Astrocyte (in vitro differentiated cells and primary cell): Measurements from ENCODE around the gene RNASE1. TPM values are rescaled to one million over a fixed set of nuclear protein-coding genes. Genes with fewer than 3 reads are reported as not detected.

Experiments used
- DNase-seq: peaks from one replicate; pipeline ENCODE4 v3.0.0-alpha.2; 2010; ENCODE audit warnings: low read depth
- FAIRE-seq: peaks from 2 replicates; lab custom pipeline; 2011; peaks lifted over from hg19 to GRCh38; lab: Jason Lieb, UNC
- H2AFZ ChIP-seq: 2 replicates; pipeline ENCODE4 v1.6.0; 2012; ENCODE audit warnings: low read depth, low read length, inconsistent platforms
- H3K27ac ChIP-seq: 2 replicates; pipeline ENCODE4 v1.5.1; 2011; ENCODE audit warnings: low read depth, low read length, inconsistent platforms
- H3K27me3 ChIP-seq: 2 replicates; pipeline ENCODE4 v1.6.0; 2011; ENCODE audit warnings: low read length, inconsistent platforms; ENCODE audit not compliant: insufficient read depth
- H3K36me3 ChIP-seq: 2 replicates; pipeline ENCODE4 v1.5.1; 2011; ENCODE audit warnings: low read length, inconsistent platforms; ENCODE audit not compliant: insufficient read depth
- H3K4me1 ChIP-seq: 2 replicates; pipeline ENCODE4 v1.5.1; 2011; ENCODE audit warnings: low read length, inconsistent platforms; ENCODE audit not compliant: insufficient read depth
- H3K4me2 ChIP-seq: 2 replicates; pipeline ENCODE4 v1.6.0; 2012; ENCODE audit warnings: low read length, inconsistent platforms
- H3K4me3 ChIP-seq: 2 replicates; pipeline ENCODE4 v1.5.1; 2011; ENCODE audit warnings: low read depth, mild to moderate bottlenecking, low read length, inconsistent platforms; ENCODE audit not compliant: insufficient read depth
- H3K79me2 ChIP-seq: 2 replicates; pipeline ENCODE4 v1.6.0; 2012; ENCODE audit warnings: mild to moderate bottlenecking, low read length, inconsistent platforms; ENCODE audit not compliant: insufficient read depth
- H3K9ac ChIP-seq: 2 replicates; pipeline ENCODE4 v1.6.0; 2012; ENCODE audit warnings: mild to moderate bottlenecking, low read length, inconsistent platforms
- H3K9me3 ChIP-seq: 2 replicates; pipeline ENCODE4 v1.5.1; 2012; ENCODE audit warnings: low read depth, mild to moderate bottlenecking, low read length, inconsistent platforms; ENCODE audit not compliant: insufficient read depth
- H4K20me1 ChIP-seq: 2 replicates; pipeline ENCODE4 v1.6.0; 2012; ENCODE audit warnings: low read length, inconsistent platforms; ENCODE audit not compliant: insufficient read depth
- H3K27ac Mint-ChIP-seq: one replicate; pipeline ENCODE4 v1.8.0; 2021; ENCODE audit warnings: mild to moderate bottlenecking, mixed read lengths; ENCODE audit not compliant: unreplicated experiment
- H3K27me3 Mint-ChIP-seq: one replicate; pipeline ENCODE4 v1.8.0; 2021; ENCODE audit warnings: low read depth, mixed read lengths; ENCODE audit not compliant: unreplicated experiment
- H3K36me3 Mint-ChIP-seq: one replicate; pipeline ENCODE4 v1.8.0; 2021; ENCODE audit warnings: low read depth, mixed read lengths; ENCODE audit not compliant: unreplicated experiment
- H3K4me1 Mint-ChIP-seq: one replicate; pipeline ENCODE4 v1.8.0; 2021; ENCODE audit warnings: low read depth, mixed read lengths; ENCODE audit not compliant: unreplicated experiment
- H3K4me3 Mint-ChIP-seq: one replicate; pipeline ENCODE4 v1.8.0; 2021; ENCODE audit warnings: mild to moderate bottlenecking, moderate library complexity, mixed read lengths; ENCODE audit not compliant: unreplicated experiment
- H3K9me3 Mint-ChIP-seq: one replicate; pipeline ENCODE4 v1.8.0; 2021; ENCODE audit warnings: mild to moderate bottlenecking, mixed read lengths; ENCODE audit not compliant: unreplicated experiment
- CTCF ChIP-seq: IDR thresholded peaks from 2 replicates; pipeline ENCODE4 v1.5.1; 2011; ENCODE audit warnings: low read depth, mild to moderate bottlenecking, inconsistent platforms, low read length, moderate library complexity; ENCODE audit not compliant: insufficient read depth
- EZH2 ChIP-seq: IDR thresholded peaks from 2 replicates; pipeline ENCODE4 v1.6.1; 2012; ENCODE audit warnings: mild to moderate bottlenecking, low read length, inconsistent platforms; ENCODE audit not compliant: insufficient read depth
- total RNA-seq: library from RNA; stranded (reverse); gene quantifications from 2 replicates; pipeline ENCODE4 v1.2.1, GENCODE V29; 2021

Gene RNASE1
- total RNA-seq, 1 donor from 2014 or later: 4.7 TPM

- Histone ChIP-seq H3K27ac (no peak overlapping the region), H3K9me3 (no peaks in the 10 kb centered on the region), H3K36me3 (no peaks in the 10 kb centered on the region), H2AFZ (no peak overlapping the region), H3K4me2 (no peak overlapping the region), H4K20me1 (no peaks in the 10 kb centered on the region), H3K79me2 (no peaks in the 10 kb centered on the region), H3K9ac (no peak overlapping the region), H3K27me3 (no peaks in the 10 kb centered on the region), H3K4me1 (no peaks in the 10 kb centered on the region), H3K4me3 (no peak overlapping the region)
- Mint-ChIP-seq H3K4me1 (peaks cover 16% of the 10 kb centered on the region), H3K27me3 (no peaks in the 10 kb centered on the region), H3K36me3 (no peaks in the 10 kb centered on the region), H3K4me3 (no peak overlapping the region), H3K27ac (peak overlapping the region; percentile 48), H3K9me3 (peaks cover 2% of the 10 kb centered on the region)
- TF ChIP-seq CTCF (no peak), EZH2 (no peak)
- FAIRE-seq (no peak), DNase-seq (no peak)
These were observed 20.8 kb downstream of the RNASE1 start for GRCh38 chr14:20781803-20782202.

GRCh38 chr14:20775901-20776300 is 26.7 kb downstream of the RNASE1 start:
- H2AFZ ChIP-seq: no peak overlapping the region
- H3K4me1 ChIP-seq: no peaks in the 10 kb centered on the region
- H3K79me2 ChIP-seq: no peaks in the 10 kb centered on the region
- H4K20me1 ChIP-seq: no peaks in the 10 kb centered on the region
- H3K27me3 ChIP-seq: no peaks in the 10 kb centered on the region
- no peaks in the 10 kb centered on the region for H3K36me3 ChIP-seq
- TF ChIP-seq EZH2 (no peak), CTCF (no peak)
- Mint-ChIP-seq H3K9me3 (no peaks in the 10 kb centered on the region), H3K36me3 (no peaks in the 10 kb centered on the region), H3K27me3 (peaks cover 7% of the 10 kb centered on the region), H3K4me3 (no peak overlapping the region), H3K27ac (no peak overlapping the region), H3K4me1 (no peaks in the 10 kb centered on the region)
- H3K9me3 ChIP-seq: no peaks in the 10 kb centered on the region
- H3K9ac ChIP-seq: no peak overlapping the region
- DNase-seq (no peak), FAIRE-seq (no peak)
- no peak overlapping the region for H3K4me2 ChIP-seq
- H3K27ac ChIP-seq: no peak overlapping the region
- H3K4me3 ChIP-seq: no peak overlapping the region

- peaks cover 7% of the 10 kb centered on the region for H3K27me3 Mint-ChIP-seq
- no peaks in the 10 kb centered on the region for H3K4me1 Mint-ChIP-seq
- no peak for FAIRE-seq
These were observed 27.6 kb downstream of the RNASE1 start for GRCh38 chr14:20775043-20775442.

More at GRCh38 chr14:20775043-20775442, 27.6 kb downstream of the RNASE1 start:
- H3K4me2 ChIP-seq: no peak overlapping the region
- no peaks in the 10 kb centered on the region for H3K79me2 ChIP-seq
- H3K27me3 ChIP-seq: no peaks in the 10 kb centered on the region
- Mint-ChIP-seq H3K9me3 (no peaks in the 10 kb centered on the region), H3K36me3 (no peaks in the 10 kb centered on the region), H3K27ac (no peak overlapping the region), H3K4me3 (no peak overlapping the region)
- no peak for DNase-seq
- no peak overlapping the region for H3K9ac ChIP-seq
- H3K9me3 ChIP-seq: no peaks in the 10 kb centered on the region
- TF ChIP-seq CTCF (no peak), EZH2 (no peak)
- H3K4me1 ChIP-seq: no peaks in the 10 kb centered on the region
- H2AFZ ChIP-seq: no peak overlapping the region
- no peak overlapping the region for H3K27ac ChIP-seq
- no peaks in the 10 kb centered on the region for H4K20me1 ChIP-seq
- no peaks in the 10 kb centered on the region for H3K36me3 ChIP-seq
- H3K4me3 ChIP-seq: no peak overlapping the region
